C4-2B (cell line): ENCODE measurements around the gene RALGAPA2.

Source experiments
- H3K27ac ChIP-seq: fragments of 450-650 bp; 2 replicates; pipeline ENCODE4 v1.5.1; 2017
- CTCF ChIP-seq: fragments of 450-650 bp; conservative IDR thresholded peaks from 2 replicates; pipeline ENCODE4 v1.5.1; 2017; ENCODE audit warnings: mild to moderate bottlenecking
- ZFX ChIP-seq: fragments of 450-650 bp; IDR thresholded peaks from 2 replicates; pipeline ENCODE4 v1.6.1; 2017

The RALGAPA2 gene

DNA sequence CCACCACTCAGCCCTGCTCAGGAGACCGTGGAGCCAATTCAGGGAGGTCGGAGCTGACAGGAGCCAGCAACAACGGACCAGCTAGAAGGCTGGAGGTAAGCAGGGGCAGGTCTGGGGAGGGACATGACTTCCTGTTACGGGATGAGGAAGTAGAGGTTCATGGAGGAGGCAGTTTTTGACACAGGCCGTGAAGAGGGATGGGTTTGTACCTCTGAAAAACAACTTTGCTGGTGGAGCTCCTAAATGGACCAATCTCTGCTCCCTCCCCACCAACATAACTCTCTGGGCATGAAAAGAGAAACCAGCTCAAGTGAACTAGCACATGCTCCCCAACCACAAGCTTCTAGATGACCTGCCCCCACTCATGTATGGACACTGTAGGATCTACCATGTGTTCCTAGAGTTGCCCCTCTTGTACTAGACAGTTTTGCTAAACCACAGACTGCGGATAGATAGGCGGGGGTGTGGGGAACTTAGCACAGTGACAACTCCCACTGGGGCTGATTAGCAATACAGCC is 31.4 kb downstream of the RALGAPA2 start:
- no peak overlapping the region for H3K27ac ChIP-seq
- TF ChIP-seq CTCF (no peak), ZFX (no peak)

GRCh38 chr20:20679316-20679715 is 33.1 kb downstream of the RALGAPA2 start:
- TF ChIP-seq CTCF = no peak
- TF ChIP-seq ZFX = no peak

DNA sequence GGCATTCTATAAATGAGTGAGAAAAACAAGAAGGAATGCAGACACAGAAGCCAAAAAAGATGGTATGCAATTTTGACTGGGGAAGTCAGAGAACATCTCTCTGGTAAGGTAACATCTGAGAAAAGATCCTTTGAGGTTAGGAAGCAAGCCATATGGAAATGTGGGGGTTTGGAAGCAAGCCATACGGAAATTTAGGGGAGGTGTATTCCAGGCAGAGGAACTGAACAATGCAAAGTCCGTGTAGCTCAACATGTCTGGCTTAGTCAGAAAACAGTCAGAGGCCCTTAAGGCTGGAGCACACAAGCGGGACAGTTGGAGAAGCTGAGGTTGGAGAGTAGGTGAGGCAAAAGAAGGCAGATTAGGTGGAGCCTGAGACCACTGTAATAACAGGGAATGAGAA is 35.3 kb downstream of the RALGAPA2 start:
- no peak overlapping the region for H3K27ac ChIP-seq
- TF ChIP-seq CTCF (no peak), ZFX (no peak)

More at GRCh38 chr20:20679316-20679715, 33.1 kb downstream of the RALGAPA2 start:
- H3K27ac ChIP-seq = no peak overlapping the region

GRCh38 chr20:20668639-20669038 is 43.8 kb downstream of the RALGAPA2 start:
- TF ChIP-seq ZFX = no peak
- H3K27ac ChIP-seq = no peak overlapping the region

DNA sequence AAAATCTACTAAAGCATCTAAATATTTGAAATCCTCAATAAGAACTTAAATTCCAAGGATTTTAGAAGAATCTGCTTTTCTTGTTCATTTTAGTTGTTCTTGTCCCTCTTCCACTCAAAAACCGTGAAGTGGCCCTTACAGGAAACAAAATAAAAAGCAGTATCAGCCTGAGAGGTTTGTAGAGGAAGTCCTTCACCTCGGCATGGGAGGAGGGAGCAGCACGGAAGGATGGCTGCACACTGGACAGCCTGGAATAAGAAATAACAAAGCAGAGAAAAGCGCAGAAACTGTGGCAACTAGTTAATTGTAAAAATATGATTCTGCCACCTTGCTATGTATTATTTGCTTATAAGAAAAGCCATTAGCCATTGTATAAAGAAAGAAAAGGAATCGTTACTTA is 46.1 kb downstream of the RALGAPA2 start:
- TF ChIP-seq ZFX (no peak), CTCF (no peak)
- H3K27ac ChIP-seq = no peak overlapping the region

DNA sequence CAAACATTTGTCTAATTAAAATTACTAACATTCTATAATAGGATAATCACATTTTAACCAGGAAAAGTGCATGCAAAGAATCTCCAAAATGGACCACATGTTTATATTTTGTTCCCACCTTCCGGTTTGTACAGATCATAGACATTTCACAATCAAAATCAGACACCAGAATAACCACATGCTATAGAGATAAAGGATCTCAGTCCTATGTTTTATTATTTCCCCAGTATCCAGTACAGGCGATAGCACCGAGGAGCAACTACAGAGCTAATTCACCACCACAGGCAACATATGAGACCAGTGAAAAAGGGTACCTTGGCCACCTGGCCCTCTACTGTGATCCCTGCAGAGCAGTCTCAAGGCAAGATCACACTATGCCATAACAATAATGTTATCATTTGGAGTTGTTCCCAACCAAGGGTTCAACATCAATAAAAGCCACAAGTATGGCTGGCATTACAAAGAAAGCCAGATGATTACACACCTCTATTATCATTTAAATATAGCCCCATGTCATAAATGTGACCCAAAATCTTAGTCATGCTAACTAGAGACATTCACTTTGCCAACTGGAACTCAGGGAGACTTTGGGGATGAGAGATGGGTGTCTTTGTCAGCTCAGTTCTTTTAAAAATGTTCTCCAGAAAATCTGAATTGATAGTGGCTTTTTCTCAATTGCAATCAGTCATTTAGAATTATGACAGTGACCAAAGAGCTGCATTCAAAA is 46.7 kb downstream of the RALGAPA2 start:
- TF ChIP-seq ZFX (no peak), CTCF (no peak)
- H3K27ac ChIP-seq = no peak overlapping the region

DNA sequence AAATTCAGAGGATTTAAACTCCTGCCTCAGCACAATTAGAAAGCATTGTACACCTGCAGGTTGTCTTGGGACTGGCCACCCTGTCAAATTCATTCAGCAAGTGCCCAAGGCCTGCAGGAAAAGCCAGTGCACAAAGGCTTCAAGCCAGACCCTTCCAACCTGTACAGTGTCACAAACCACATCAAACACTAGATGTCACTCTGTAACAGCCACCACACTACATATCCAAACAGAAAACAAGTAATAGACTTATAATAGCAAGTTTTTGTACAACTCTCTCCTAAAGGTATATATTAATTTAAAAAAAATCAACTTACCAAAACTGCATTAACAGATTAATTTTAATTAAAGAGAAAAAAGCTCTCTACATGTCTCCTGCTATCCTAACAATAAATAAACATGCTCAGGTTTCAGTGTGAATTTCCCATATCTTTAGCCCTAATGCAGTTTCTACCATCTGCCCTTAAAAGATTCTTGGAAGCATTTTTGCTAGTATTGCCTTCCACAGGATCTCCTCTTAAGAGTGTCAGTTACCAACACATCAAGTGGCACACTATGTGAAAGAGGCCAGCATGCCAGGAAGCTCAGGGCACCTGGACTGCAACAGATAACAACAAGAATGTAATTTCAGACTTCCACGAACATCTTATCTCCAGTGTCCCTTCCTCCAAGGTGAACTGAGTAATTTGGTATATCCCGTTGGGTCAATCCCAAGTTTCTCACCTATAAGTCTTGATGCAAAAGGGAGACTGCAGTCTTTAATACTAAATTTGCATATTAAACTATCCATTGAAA is 47.5 kb downstream of the RALGAPA2 start:
- no peak for TF ChIP-seq ZFX
- peak; percentile 82 for TF ChIP-seq CTCF
- no peak overlapping the region for H3K27ac ChIP-seq
